Hepatocyte (in vitro differentiated cells): ENCODE data around the gene KBTBD2. TPM values are rescaled to one million over a fixed set of nuclear protein-coding genes. Genes with fewer than 3 reads are reported as not detected.
"Not testable (repeated sequence)": the region's sequence is repeated elsewhere in the genome, so short reads cannot be mapped to it uniquely, and the experiment has no call there.

Experiments used
- DNase-seq: peaks from one replicate; pipeline ENCODE4 v3.0.0-alpha.2; 2016; ENCODE audit warnings: low spot score
- H2AFZ ChIP-seq: fragments of 200-600 bp; sonication (generic); 2 replicates; pipeline ENCODE4 v1.6.0; 2016; ENCODE audit warnings: antibody characterized with exemption, mild to moderate bottlenecking
- H3K27ac ChIP-seq: fragments of 200-600 bp; sonication (generic); 2 replicates; pipeline ENCODE4 v1.5.1; 2016; ENCODE audit warnings: mild to moderate bottlenecking
- H3K27me3 ChIP-seq: fragments of 200-600 bp; sonication (generic); 2 replicates; pipeline ENCODE4 v1.6.1; 2016
- H3K36me3 ChIP-seq: fragments of 200-600 bp; sonication (generic); replicated peaks from 2 replicates; pipeline ENCODE4 v1.5.1; 2016; ENCODE audit warnings: low read depth; ENCODE audit not compliant: insufficient read depth
- H3K4me1 ChIP-seq: fragments of 200-600 bp; sonication (generic); 2 replicates; pipeline ENCODE4 v1.5.1; 2016; ENCODE audit warnings: mild to moderate bottlenecking, moderate library complexity; ENCODE audit not compliant: insufficient read depth
- H3K4me2 ChIP-seq: fragments of 200-600 bp; sonication (generic); 2 replicates; pipeline ENCODE4 v1.6.0; 2016
- H3K4me3 ChIP-seq: fragments of 200-600 bp; sonication (generic); 2 replicates; pipeline ENCODE4 v1.5.1; 2016; ENCODE audit warnings: mild to moderate bottlenecking
- H3K79me2 ChIP-seq: fragments of 200-600 bp; sonication (generic); 2 replicates; pipeline ENCODE4 v1.6.0; 2017; ENCODE audit warnings: mild to moderate bottlenecking
- H3K9me2 ChIP-seq: fragments of 200-600 bp; sonication (generic); replicated peaks from 2 replicates; pipeline ENCODE4 v1.6.0; 2017; ENCODE audit warnings: mild to moderate bottlenecking; ENCODE audit not compliant: insufficient read depth
- H3K9me3 ChIP-seq: fragments of 200-600 bp; sonication (generic); 2 replicates; pipeline ENCODE4 v1.5.1; 2016; ENCODE audit warnings: low read depth, mild to moderate bottlenecking
- H4K20me1 ChIP-seq: fragments of 200-600 bp; sonication (generic); 2 replicates; pipeline ENCODE4 v1.6.0; 2016; ENCODE audit warnings: mild to moderate bottlenecking; ENCODE audit not compliant: insufficient read depth, poor library complexity, severe bottlenecking
- EZH2 ChIP-seq: fragments of 200-600 bp; sonication (generic); IDR thresholded peaks from 2 replicates; pipeline ENCODE4 v1.6.1; 2016; ENCODE audit warnings: antibody characterized with exemption, mild to moderate bottlenecking, borderline replicate concordance
- WGBS: methylation state at CpG from one replicate; pipeline ENCODE4 v1.1.6; 2016; ENCODE audit warnings: low lambda C conversion rate; ENCODE audit errors: missing lambda C conversion rate; 5-methylcytosine and 5-hydroxymethylcytosine counted together
- polyA plus RNA-seq: library from polyadenylated mRNA; unstranded; fragments of >200 nt; fragmentation: Nextera tagmentation; extraction: Ambion mirVana; gene quantifications from 2 replicates; pipeline ENCODE4 v1.2.1, GENCODE V29; 2016
- total RNA-seq: library from RNA; depleted of rRNA; stranded (reverse); fragments of >200 nt; gene quantifications from 2 replicates; pipeline ENCODE4 v1.2.3, GENCODE V29; 2014
- TF ChIP-seq, protein P1 (sequence below): fragments of 200-600 bp; sonication (generic); IDR thresholded peaks from 2 replicates; pipeline ENCODE4 v1.5.1; 2016; ENCODE audit warnings: antibody characterized with exemption, mild to moderate bottlenecking; ENCODE audit not compliant: poor library complexity

Gene KBTBD2
- total and polyA plus RNA-seq, 2 experiments from 2014 or later = 23.7 to 49.7 TPM

- no peak for TF ChIP-seq EZH2
- TF ChIP-seq, protein P1, sequence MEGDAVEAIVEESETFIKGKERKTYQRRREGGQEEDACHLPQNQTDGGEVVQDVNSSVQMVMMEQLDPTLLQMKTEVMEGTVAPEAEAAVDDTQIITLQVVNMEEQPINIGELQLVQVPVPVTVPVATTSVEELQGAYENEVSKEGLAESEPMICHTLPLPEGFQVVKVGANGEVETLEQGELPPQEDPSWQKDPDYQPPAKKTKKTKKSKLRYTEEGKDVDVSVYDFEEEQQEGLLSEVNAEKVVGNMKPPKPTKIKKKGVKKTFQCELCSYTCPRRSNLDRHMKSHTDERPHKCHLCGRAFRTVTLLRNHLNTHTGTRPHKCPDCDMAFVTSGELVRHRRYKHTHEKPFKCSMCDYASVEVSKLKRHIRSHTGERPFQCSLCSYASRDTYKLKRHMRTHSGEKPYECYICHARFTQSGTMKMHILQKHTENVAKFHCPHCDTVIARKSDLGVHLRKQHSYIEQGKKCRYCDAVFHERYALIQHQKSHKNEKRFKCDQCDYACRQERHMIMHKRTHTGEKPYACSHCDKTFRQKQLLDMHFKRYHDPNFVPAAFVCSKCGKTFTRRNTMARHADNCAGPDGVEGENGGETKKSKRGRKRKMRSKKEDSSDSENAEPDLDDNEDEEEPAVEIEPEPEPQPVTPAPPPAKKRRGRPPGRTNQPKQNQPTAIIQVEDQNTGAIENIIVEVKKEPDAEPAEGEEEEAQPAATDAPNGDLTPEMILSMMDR = peak; percentile 62
- Histone ChIP-seq H4K20me1 (no peaks in the 10 kb centered on the region), H3K36me3 (no peaks in the 10 kb centered on the region), H3K9me2 (no peaks in the 10 kb centered on the region), H3K79me2 (no peaks in the 10 kb centered on the region), H3K27ac (no peak overlapping the region), H3K4me1 (no peaks in the 10 kb centered on the region), H3K9me3 (no peaks in the 10 kb centered on the region), H3K27me3 (no peaks in the 10 kb centered on the region), H3K4me3 (no peak overlapping the region), H3K4me2 (no peak overlapping the region), H2AFZ (no peak overlapping the region)
- DNase-seq = peak; percentile 82
- WGBS = 43% methylated on average over 9 of the region's 9 CpGs
These were observed 44.8 kb downstream of the KBTBD2 start for GRCh38 chr7:32846630-32847225.

- WGBS = 88% methylated on average over 6 of the region's 6 CpGs
- DNase-seq, H3K79me2 ChIP-seq, H3K36me3 ChIP-seq, H3K9me3 ChIP-seq, H3K9me2 ChIP-seq, H4K20me1 ChIP-seq, H3K4me2 ChIP-seq, H3K27me3 ChIP-seq, H3K27ac ChIP-seq, H3K4me3 ChIP-seq, H2AFZ ChIP-seq, H3K4me1 ChIP-seq: not testable (repeated sequence)
These were observed 46.8 kb downstream of the KBTBD2 start for GRCh38 chr7:32844748-32845147.

- not testable (repeated sequence) for H3K9me2 ChIP-seq, H3K79me2 ChIP-seq, H3K4me2 ChIP-seq, H3K27me3 ChIP-seq, H3K36me3 ChIP-seq, H3K27ac ChIP-seq, H3K4me3 ChIP-seq, H2AFZ ChIP-seq, H4K20me1 ChIP-seq, DNase-seq, H3K4me1 ChIP-seq, H3K9me3 ChIP-seq
- WGBS = 85% methylated on average over 3 of the region's 3 CpGs
These were observed 47.8 kb downstream of the KBTBD2 start for GRCh38 chr7:32843763-32844162.

- H3K27me3 ChIP-seq, DNase-seq, H3K4me2 ChIP-seq, H3K4me1 ChIP-seq, H2AFZ ChIP-seq, H3K27ac ChIP-seq, H3K9me3 ChIP-seq, H3K4me3 ChIP-seq, H3K79me2 ChIP-seq, H3K36me3 ChIP-seq, H4K20me1 ChIP-seq, H3K9me2 ChIP-seq: not testable (repeated sequence)
- 91% methylated on average over 8 of the region's 8 CpGs for WGBS
These were observed 51.7 kb downstream of the KBTBD2 start for GRCh38 chr7:32839846-32840245.

DNA sequence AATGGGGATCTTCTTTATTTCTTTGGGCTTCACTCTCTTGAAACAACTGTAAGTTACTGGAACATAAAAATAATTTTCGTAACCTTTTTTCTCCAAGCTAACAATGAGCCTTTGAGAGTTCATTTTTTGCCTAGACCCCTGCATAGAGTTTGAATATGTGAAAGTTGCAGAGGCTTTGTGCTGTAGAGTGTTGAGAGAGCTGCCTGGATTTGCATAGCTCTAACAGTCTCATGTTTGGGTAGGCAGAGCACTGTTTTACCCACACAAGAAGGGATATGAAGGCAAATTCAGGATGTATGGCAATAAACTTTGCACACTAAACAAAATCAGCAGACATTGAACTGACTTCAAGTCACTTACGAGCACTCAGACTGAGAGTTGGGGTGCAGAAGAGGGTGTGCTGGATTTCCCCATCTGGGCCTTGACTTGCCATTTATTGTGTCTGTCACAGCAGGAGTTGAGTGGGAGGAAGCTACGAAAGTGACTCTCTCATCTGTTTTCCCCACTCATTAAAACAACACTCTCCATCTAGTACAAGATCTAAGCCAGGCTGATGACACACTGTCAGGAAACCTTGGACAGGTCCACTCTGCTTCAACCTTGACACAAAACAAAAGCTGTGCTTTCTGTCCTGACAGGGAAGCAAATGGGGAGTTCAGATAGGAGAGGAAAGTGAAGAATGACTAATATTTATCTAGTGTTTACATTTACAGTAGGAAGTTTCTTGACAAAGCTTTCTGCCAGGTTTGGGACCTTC is 62.4 kb downstream of the KBTBD2 start:
- not testable (repeated sequence) for H3K9me2 ChIP-seq, H4K20me1 ChIP-seq, H3K4me1 ChIP-seq, H3K79me2 ChIP-seq, H3K27me3 ChIP-seq, H2AFZ ChIP-seq, H3K36me3 ChIP-seq, DNase-seq, H3K4me3 ChIP-seq, H3K4me2 ChIP-seq, H3K9me3 ChIP-seq, H3K27ac ChIP-seq
- 96% methylated on average over 1 of the region's 3 CpGs for WGBS

Other genes starting within 250 kb of the KBTBD2 start
- 91.2 and 109 TPM in 2 replicates for gene FKBP9, start 65.7 kb upstream of the KBTBD2 start, total RNA-seq
- 81.5 and 88.8 TPM in 2 replicates for gene FKBP9, start 65.7 kb upstream of the KBTBD2 start, polyA plus RNA-seq
- 38.0 and 39.2 TPM in 2 replicates for gene NT5C3A, start 171.0 kb upstream of the KBTBD2 start, total RNA-seq
- 18.8 and 21.2 TPM in 2 replicates for gene NT5C3A, start 171.0 kb upstream of the KBTBD2 start, polyA plus RNA-seq
- 7.9 and 12.5 TPM in 2 replicates for gene RP9, start 217.6 kb upstream of the KBTBD2 start, total RNA-seq
- 18.0 and 18.7 TPM in 2 replicates for gene RP9, start 217.6 kb upstream of the KBTBD2 start, polyA plus RNA-seq
- gene BBS9, start 237.8 kb upstream of the KBTBD2 start, total RNA-seq = 12.3 and 13.1 TPM in 2 replicates
- 10.1 and 10.5 TPM in 2 replicates for gene BBS9, start 237.8 kb upstream of the KBTBD2 start, polyA plus RNA-seq